ENCODE measurements around the gene B3GALT6. TPM values are rescaled to one million over a fixed set of nuclear protein-coding genes. Genes with fewer than 3 reads are reported as not detected.

The B3GALT6 gene
- total RNA-seq (2021; ENCODE audit: unreplicated experiment) (46.4 TPM), Bru-seq, nascent RNA (percentile 78 among the genes with signal in this experiment), BruChase-seq, experiment 1, labeled RNA remaining after a 2-hour chase (percentile 96 among the genes with signal in this experiment), BruChase-seq, experiment 2, labeled RNA remaining after a 6-hour chase (percentile 97 among the genes with signal in this experiment)
- 52.8 TPM for polyA plus RNA-seq (2012; ENCODE audit: insufficient read length)
- long read RNA-seq, transcript B3GALT6-201 (1 exons, 2,783 nt): major isoform, 175 of 285 reads
- long read RNA-seq, transcript B3GALT6-202 (1 exons, 2,816 nt): minor isoform, 109 of 285 reads
- long read RNA-seq, partial matches to known transcripts: 0 of 285 reads
- long read RNA-seq, other reads (novel, unspliced or antisense): 1 of 285 reads

DNA sequence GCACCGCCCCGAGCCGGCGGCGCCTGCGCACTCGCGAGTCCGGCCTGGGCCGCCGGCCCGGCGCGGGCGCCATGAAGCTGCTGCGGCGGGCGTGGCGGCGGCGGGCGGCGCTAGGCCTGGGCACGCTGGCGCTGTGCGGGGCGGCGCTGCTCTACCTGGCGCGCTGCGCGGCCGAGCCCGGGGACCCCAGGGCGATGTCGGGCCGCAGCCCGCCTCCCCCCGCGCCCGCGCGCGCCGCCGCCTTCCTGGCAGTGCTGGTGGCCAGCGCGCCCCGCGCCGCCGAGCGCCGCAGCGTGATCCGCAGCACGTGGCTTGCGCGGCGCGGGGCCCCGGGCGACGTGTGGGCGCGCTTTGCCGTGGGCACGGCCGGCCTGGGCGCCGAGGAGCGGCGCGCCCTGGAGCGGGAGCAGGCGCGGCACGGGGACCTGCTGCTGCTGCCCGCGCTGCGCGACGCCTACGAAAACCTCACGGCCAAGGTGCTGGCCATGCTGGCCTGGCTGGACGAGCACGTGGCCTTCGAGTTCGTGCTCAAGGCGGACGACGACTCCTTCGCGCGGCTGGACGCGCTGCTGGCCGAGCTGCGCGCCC lies at the start of gene B3GALT6:
TSS of gene B3GALT6 (plus strand) at position 30 of the 588 bp plus-strand sequence. CDS start at position 72, 42 bp downstream.
- CTCF ChIA-PET: no interaction called here
- TF ChIP-seq, protein P1, sequence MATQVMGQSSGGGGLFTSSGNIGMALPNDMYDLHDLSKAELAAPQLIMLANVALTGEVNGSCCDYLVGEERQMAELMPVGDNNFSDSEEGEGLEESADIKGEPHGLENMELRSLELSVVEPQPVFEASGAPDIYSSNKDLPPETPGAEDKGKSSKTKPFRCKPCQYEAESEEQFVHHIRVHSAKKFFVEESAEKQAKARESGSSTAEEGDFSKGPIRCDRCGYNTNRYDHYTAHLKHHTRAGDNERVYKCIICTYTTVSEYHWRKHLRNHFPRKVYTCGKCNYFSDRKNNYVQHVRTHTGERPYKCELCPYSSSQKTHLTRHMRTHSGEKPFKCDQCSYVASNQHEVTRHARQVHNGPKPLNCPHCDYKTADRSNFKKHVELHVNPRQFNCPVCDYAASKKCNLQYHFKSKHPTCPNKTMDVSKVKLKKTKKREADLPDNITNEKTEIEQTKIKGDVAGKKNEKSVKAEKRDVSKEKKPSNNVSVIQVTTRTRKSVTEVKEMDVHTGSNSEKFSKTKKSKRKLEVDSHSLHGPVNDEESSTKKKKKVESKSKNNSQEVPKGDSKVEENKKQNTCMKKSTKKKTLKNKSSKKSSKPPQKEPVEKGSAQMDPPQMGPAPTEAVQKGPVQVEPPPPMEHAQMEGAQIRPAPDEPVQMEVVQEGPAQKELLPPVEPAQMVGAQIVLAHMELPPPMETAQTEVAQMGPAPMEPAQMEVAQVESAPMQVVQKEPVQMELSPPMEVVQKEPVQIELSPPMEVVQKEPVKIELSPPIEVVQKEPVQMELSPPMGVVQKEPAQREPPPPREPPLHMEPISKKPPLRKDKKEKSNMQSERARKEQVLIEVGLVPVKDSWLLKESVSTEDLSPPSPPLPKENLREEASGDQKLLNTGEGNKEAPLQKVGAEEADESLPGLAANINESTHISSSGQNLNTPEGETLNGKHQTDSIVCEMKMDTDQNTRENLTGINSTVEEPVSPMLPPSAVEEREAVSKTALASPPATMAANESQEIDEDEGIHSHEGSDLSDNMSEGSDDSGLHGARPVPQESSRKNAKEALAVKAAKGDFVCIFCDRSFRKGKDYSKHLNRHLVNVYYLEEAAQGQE (IDR thresholded peaks at IDR 0.05; ENCODE audit: insufficient read depth in 1 of 2, low read depth in 2 of 2, low read length in 1 of 2): no peak
- no peak for DNase-seq (ENCODE audit: low read depth, low spot score)

DNA sequence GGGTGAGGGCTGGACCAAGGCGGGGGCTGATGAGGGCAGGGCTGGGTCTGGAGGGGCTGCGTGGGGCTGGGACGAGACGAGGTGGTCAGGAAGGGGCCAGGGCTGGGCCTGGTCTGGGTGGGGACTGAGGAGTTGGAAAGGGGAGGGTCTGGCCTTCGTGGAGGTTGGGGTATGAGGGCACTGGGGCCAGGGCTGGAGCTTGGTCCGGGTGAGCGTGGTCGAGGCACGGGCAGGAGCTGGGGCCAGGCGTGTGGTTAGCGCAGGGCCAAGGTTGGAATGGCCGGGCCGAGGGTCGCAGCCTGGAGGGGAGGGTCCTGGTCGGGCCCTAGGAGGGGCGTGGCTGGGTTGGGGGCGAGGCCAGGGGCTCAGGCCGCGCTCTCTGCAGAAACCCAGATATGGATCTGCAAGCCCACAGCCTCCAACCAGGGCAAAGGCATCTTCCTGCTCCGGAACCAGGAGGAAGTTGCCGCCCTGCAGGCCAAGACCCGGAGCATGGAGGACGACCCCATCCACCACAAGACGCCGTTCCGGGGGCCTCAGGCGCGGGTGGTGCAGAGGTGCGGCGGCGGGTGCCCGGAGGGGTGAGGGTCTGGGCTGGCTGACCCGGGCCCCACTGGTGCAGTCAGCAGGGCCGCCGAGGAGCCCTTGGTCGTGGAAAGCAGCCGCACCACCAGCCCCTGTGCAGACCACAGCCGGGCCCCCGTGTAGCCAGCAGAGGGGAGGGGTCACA lies 49.4 kb upstream of the B3GALT6 start:
- Histone ChIP-seq H3K27me3 (ENCODE audit: control insufficient read depth, insufficient read depth, low read length) (no peaks in the 10 kb centered on the region), H3K4me1 (ENCODE audit: control insufficient read depth, insufficient read depth, low read length) (no peaks in the 10 kb centered on the region), H3K9me3 (ENCODE audit: control insufficient read depth, insufficient read depth, low read depth, low read length) (no peaks in the 10 kb centered on the region), H3K27ac (ENCODE audit: low read length) (no peak overlapping the region), H3K36me3 (ENCODE audit: control insufficient read depth, insufficient read depth, low read length) (no peaks in the 10 kb centered on the region), H3K4me3 (ENCODE audit: low read depth in 2 of 2, low read length in 2 of 2) (no peak overlapping the region)
- no peak for DNase-seq (ENCODE audit: low read depth, low spot score)
- intact Hi-C loops (cut with micrococcal nuclease; ENCODE audit: unreplicated experiment): loop anchor here (10.0 kb wide), 1 partner anchor 58 kb away; no protein-coding TSS in a partner anchor
- TF ChIP-seq, protein P1 (IDR thresholded peaks at IDR 0.05; ENCODE audit: insufficient read depth in 1 of 2, low read depth in 2 of 2, low read length in 1 of 2): no peak
- TF ChIP-seq, protein P2, sequence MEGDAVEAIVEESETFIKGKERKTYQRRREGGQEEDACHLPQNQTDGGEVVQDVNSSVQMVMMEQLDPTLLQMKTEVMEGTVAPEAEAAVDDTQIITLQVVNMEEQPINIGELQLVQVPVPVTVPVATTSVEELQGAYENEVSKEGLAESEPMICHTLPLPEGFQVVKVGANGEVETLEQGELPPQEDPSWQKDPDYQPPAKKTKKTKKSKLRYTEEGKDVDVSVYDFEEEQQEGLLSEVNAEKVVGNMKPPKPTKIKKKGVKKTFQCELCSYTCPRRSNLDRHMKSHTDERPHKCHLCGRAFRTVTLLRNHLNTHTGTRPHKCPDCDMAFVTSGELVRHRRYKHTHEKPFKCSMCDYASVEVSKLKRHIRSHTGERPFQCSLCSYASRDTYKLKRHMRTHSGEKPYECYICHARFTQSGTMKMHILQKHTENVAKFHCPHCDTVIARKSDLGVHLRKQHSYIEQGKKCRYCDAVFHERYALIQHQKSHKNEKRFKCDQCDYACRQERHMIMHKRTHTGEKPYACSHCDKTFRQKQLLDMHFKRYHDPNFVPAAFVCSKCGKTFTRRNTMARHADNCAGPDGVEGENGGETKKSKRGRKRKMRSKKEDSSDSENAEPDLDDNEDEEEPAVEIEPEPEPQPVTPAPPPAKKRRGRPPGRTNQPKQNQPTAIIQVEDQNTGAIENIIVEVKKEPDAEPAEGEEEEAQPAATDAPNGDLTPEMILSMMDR (IDR thresholded peaks at IDR 0.05): no peak
- TF ChIP-seq POLR2AphosphoS5 (IDR thresholded peaks at IDR 0.05; ENCODE audit: low read depth, low read length) (no peak), TCF7L2 (IDR thresholded peaks at IDR 0.05; ENCODE audit: low read depth, low read length) (no peak), SIN3A (IDR thresholded peaks at IDR 0.05; ENCODE audit: borderline replicate concordance, insufficient read depth, low read depth, low read length) (no peak)
- in situ Hi-C loops (cut with HindIII; ENCODE audit: low pct_unique_long_range_greater_than_20kb, low sequenced_read_pairs): no loop called here
- no peak for ATAC-seq
- POLR2A ChIA-PET: no interaction called here
- CTCF ChIA-PET: interaction anchor here (0.5 to 0.6 kb wide), 2 partner anchors 24 to 198 kb away, joined by 4 to 9 read pairs; no protein-coding TSS in a partner anchor
- BruUV-seq (replicated peaks): no TSS peak

More for the DNA sequence above, at the start of gene B3GALT6:
- Histone ChIP-seq H3K27me3 (ENCODE audit: control insufficient read depth, insufficient read depth, low read length) (no peaks in the 10 kb centered on the region), H3K9me3 (ENCODE audit: control insufficient read depth, insufficient read depth, low read depth, low read length) (no peaks in the 10 kb centered on the region), H3K4me1 (ENCODE audit: control insufficient read depth, insufficient read depth, low read length) (peaks cover 37% of the 10 kb centered on the region), H3K27ac (ENCODE audit: low read length) (peak within 1 kb of the TSS; percentile 98), H3K36me3 (ENCODE audit: control insufficient read depth, insufficient read depth, low read length) (peaks cover 8% of the 10 kb centered on the region; the same call in 1 of the 2 replicates), H3K4me3 (ENCODE audit: low read depth in 2 of 2, low read length in 2 of 2) (peak within 1 kb of the TSS; percentile 89 to 98)
- ATAC-seq: peak; percentile 28
- in situ Hi-C loops (cut with HindIII; ENCODE audit: low pct_unique_long_range_greater_than_20kb, low sequenced_read_pairs): no loop called here
- intact Hi-C loops (cut with micrococcal nuclease; ENCODE audit: unreplicated experiment): loop anchor here (5.0 kb wide), 1 partner anchor 110 kb away; no protein-coding TSS in a partner anchor
- no TSS peak for BruUV-seq (replicated peaks)
- POLR2A ChIA-PET: interaction anchor here (0.6 kb wide), 1 partner anchor 108 kb away, joined by 3 read pairs; no protein-coding TSS in a partner anchor

All from Panc1 (cell line).